GM20000 (cell line): ENCODE measurements around the gene ERC1.

Experiments
- DNase-seq: peaks from one replicate; pipeline ENCODE4 v3.0.0; 2012; ENCODE audit warnings: low spot score
- CTCF ChIP-seq: IDR thresholded peaks from 2 replicates; pipeline ENCODE4 v1.5.1; 2012; ENCODE audit warnings: mild to moderate bottlenecking, control low read depth; ENCODE audit errors: extremely low read depth, missing control alignments

Gene ERC1

GRCh38 chr12:1502379-1502720, 511.3 kb downstream of the ERC1 start:
- DNase-seq, result no peak
- no peak for TF ChIP-seq CTCF

- DNase-seq, result no peak
- no peak for TF ChIP-seq CTCF
Measured at GRCh38 chr12:1502831-1503230, 511.8 kb downstream of the ERC1 start.

- TF ChIP-seq CTCF, result no peak
- no peak for DNase-seq
Measured at GRCh38 chr12:1503281-1503711, 512.3 kb downstream of the ERC1 start.

- TF ChIP-seq CTCF, result no peak
- no peak for DNase-seq
Measured at GRCh38 chr12:1504304-1504894, 513.4 kb downstream of the ERC1 start.

GRCh38 chr12:1504895-1505311, 513.9 kb downstream of the ERC1 start:
- no peak for DNase-seq
- no peak for TF ChIP-seq CTCF

GRCh38 chr12:1505576-1505975, 514.6 kb downstream of the ERC1 start:
- TF ChIP-seq CTCF, result no peak
- no peak for DNase-seq

GRCh38 chr12:1507308-1507707, 516.3 kb downstream of the ERC1 start:
- DNase-seq, result no peak
- no peak for TF ChIP-seq CTCF
